ENCODE measurements around the gene KIDINS220.

KIDINS220 gene

GRCh38 chr2:8722986-8723385 lies 114.4 kb downstream of the KIDINS220 start:
- Histone ChIP-seq H3K36me3 (ENCODE audit: control insufficient read depth, insufficient read depth, low read length) (no peaks in the 10 kb centered on the region), H3K4me1 (ENCODE audit: control insufficient read depth, insufficient read depth, low read length) (no peaks in the 10 kb centered on the region), H3K27me3 (ENCODE audit: control insufficient read depth, insufficient read depth, low read length) (no peaks in the 10 kb centered on the region), H3K27ac (ENCODE audit: low read length) (no peak overlapping the region), H3K4me3 (ENCODE audit: low read length) (no peak overlapping the region), H3K9me3 (ENCODE audit: control insufficient read depth, insufficient read depth, low read length) (no peaks in the 10 kb centered on the region)
- no CpG with 5 or more reads among the region's 10 CpGs for WGBS (ENCODE audit: insufficient coverage, insufficient read length)
- no peak for DNase-seq (ENCODE audit: low read depth, low spot score)

- no CpG with 5 or more reads among the region's 3 CpGs for WGBS (ENCODE audit: insufficient coverage, insufficient read length)
- Histone ChIP-seq H3K36me3 (ENCODE audit: control insufficient read depth, insufficient read depth, low read length) (no peaks in the 10 kb centered on the region), H3K9me3 (ENCODE audit: control insufficient read depth, insufficient read depth, low read length) (no peaks in the 10 kb centered on the region), H3K27me3 (ENCODE audit: control insufficient read depth, insufficient read depth, low read length) (no peaks in the 10 kb centered on the region), H3K27ac (ENCODE audit: low read length) (no peak overlapping the region), H3K4me3 (ENCODE audit: low read length) (no peak overlapping the region), H3K4me1 (ENCODE audit: control insufficient read depth, insufficient read depth, low read length) (no peaks in the 10 kb centered on the region)
- DNase-seq (ENCODE audit: low read depth, low spot score) = no peak
Observed at GRCh38 chr2:8721410-8721809, 116.0 kb downstream of the KIDINS220 start.

- no peak overlapping the region for H3K27ac ChIP-seq (ENCODE audit: low read length)
- DNase-seq (ENCODE audit: low read depth, low spot score) = no peak
- H3K36me3 ChIP-seq (ENCODE audit: control insufficient read depth, insufficient read depth, low read length) = no peaks in the 10 kb centered on the region
- no CpG with 5 or more reads among the region's 3 CpGs for WGBS (ENCODE audit: insufficient coverage, insufficient read length)
- no peaks in the 10 kb centered on the region for H3K4me1 ChIP-seq (ENCODE audit: control insufficient read depth, insufficient read depth, low read length)
- no peaks in the 10 kb centered on the region for H3K27me3 ChIP-seq (ENCODE audit: control insufficient read depth, insufficient read depth, low read length)
- H3K4me3 ChIP-seq (ENCODE audit: low read length) = no peak overlapping the region
- no peaks in the 10 kb centered on the region for H3K9me3 ChIP-seq (ENCODE audit: control insufficient read depth, insufficient read depth, low read length)
Observed at GRCh38 chr2:8720741-8721140, 116.7 kb downstream of the KIDINS220 start.

GRCh38 chr2:8719528-8719927 lies 117.9 kb downstream of the KIDINS220 start:
- Histone ChIP-seq H3K27ac (ENCODE audit: low read length) (no peak overlapping the region), H3K4me1 (ENCODE audit: control insufficient read depth, insufficient read depth, low read length) (no peaks in the 10 kb centered on the region), H3K27me3 (ENCODE audit: control insufficient read depth, insufficient read depth, low read length) (no peaks in the 10 kb centered on the region), H3K4me3 (ENCODE audit: low read length) (no peak overlapping the region), H3K9me3 (ENCODE audit: control insufficient read depth, insufficient read depth, low read length) (no peaks in the 10 kb centered on the region), H3K36me3 (ENCODE audit: control insufficient read depth, insufficient read depth, low read length) (no peaks in the 10 kb centered on the region)
- WGBS (ENCODE audit: insufficient coverage, insufficient read length) = no CpG with 5 or more reads among the region's 3 CpGs
- no peak for DNase-seq (ENCODE audit: low read depth, low spot score)

GRCh38 chr2:8714971-8715370 lies 122.4 kb downstream of the KIDINS220 start:
- Histone ChIP-seq H3K36me3 (ENCODE audit: control insufficient read depth, insufficient read depth, low read length) (no peaks in the 10 kb centered on the region), H3K4me3 (ENCODE audit: low read length) (no peak overlapping the region), H3K9me3 (ENCODE audit: control insufficient read depth, insufficient read depth, low read length) (no peaks in the 10 kb centered on the region), H3K27me3 (ENCODE audit: control insufficient read depth, insufficient read depth, low read length) (no peaks in the 10 kb centered on the region), H3K4me1 (ENCODE audit: control insufficient read depth, insufficient read depth, low read length) (no peaks in the 10 kb centered on the region), H3K27ac (ENCODE audit: low read length) (no peak overlapping the region)
- no CpG with 5 or more reads among the region's 5 CpGs for WGBS (ENCODE audit: insufficient coverage, insufficient read length)
- no peak for DNase-seq (ENCODE audit: low read depth, low spot score)

- Histone ChIP-seq H3K4me1 (ENCODE audit: control insufficient read depth, insufficient read depth, low read length) (no peaks in the 10 kb centered on the region), H3K4me3 (ENCODE audit: low read length) (no peak overlapping the region), H3K27ac (ENCODE audit: low read length) (no peak overlapping the region), H3K9me3 (ENCODE audit: control insufficient read depth, insufficient read depth, low read length) (no peaks in the 10 kb centered on the region), H3K36me3 (ENCODE audit: control insufficient read depth, insufficient read depth, low read length) (no peaks in the 10 kb centered on the region), H3K27me3 (ENCODE audit: control insufficient read depth, insufficient read depth, low read length) (no peaks in the 10 kb centered on the region)
- DNase-seq (ENCODE audit: low read depth, low spot score) = no peak
- no CpG with 5 or more reads among the region's 7 CpGs for WGBS (ENCODE audit: insufficient coverage, insufficient read length)
Observed at GRCh38 chr2:8714283-8714682, 123.1 kb downstream of the KIDINS220 start.

GRCh38 chr2:8710951-8711350 lies 126.5 kb downstream of the KIDINS220 start:
- no CpG with 5 or more reads among the region's 3 CpGs for WGBS (ENCODE audit: insufficient coverage, insufficient read length)
- H3K36me3 ChIP-seq (ENCODE audit: control insufficient read depth, insufficient read depth, low read length) = no peaks in the 10 kb centered on the region
- H3K27me3 ChIP-seq (ENCODE audit: control insufficient read depth, insufficient read depth, low read length) = no peaks in the 10 kb centered on the region
- no peaks in the 10 kb centered on the region for H3K4me1 ChIP-seq (ENCODE audit: control insufficient read depth, insufficient read depth, low read length)
- no peak overlapping the region for H3K4me3 ChIP-seq (ENCODE audit: low read length)
- DNase-seq (ENCODE audit: low read depth, low spot score) = no peak
- no peaks in the 10 kb centered on the region for H3K9me3 ChIP-seq (ENCODE audit: control insufficient read depth, insufficient read depth, low read length)
- no peak overlapping the region for H3K27ac ChIP-seq (ENCODE audit: low read length)

- H3K4me3 ChIP-seq (ENCODE audit: low read length) = no peak overlapping the region
- DNase-seq (ENCODE audit: low read depth, low spot score) = no peak
- H3K27ac ChIP-seq (ENCODE audit: low read length) = no peak overlapping the region
- H3K27me3 ChIP-seq (ENCODE audit: control insufficient read depth, insufficient read depth, low read length) = no peaks in the 10 kb centered on the region
- no peaks in the 10 kb centered on the region for H3K4me1 ChIP-seq (ENCODE audit: control insufficient read depth, insufficient read depth, low read length)
- no CpG with 5 or more reads among the region's 14 CpGs for WGBS (ENCODE audit: insufficient coverage, insufficient read length)
- H3K36me3 ChIP-seq (ENCODE audit: control insufficient read depth, insufficient read depth, low read length) = no peaks in the 10 kb centered on the region
- H3K9me3 ChIP-seq (ENCODE audit: control insufficient read depth, insufficient read depth, low read length) = no peaks in the 10 kb centered on the region
Observed at GRCh38 chr2:8709611-8710010, 127.8 kb downstream of the KIDINS220 start.

GRCh38 chr2:8704906-8705305 lies 132.5 kb downstream of the KIDINS220 start:
- Histone ChIP-seq H3K27me3 (ENCODE audit: control insufficient read depth, insufficient read depth, low read length) (no peaks in the 10 kb centered on the region), H3K4me3 (ENCODE audit: low read length) (no peak overlapping the region), H3K9me3 (ENCODE audit: control insufficient read depth, insufficient read depth, low read length) (no peaks in the 10 kb centered on the region), H3K4me1 (ENCODE audit: control insufficient read depth, insufficient read depth, low read length) (no peaks in the 10 kb centered on the region), H3K36me3 (ENCODE audit: control insufficient read depth, insufficient read depth, low read length) (no peaks in the 10 kb centered on the region), H3K27ac (ENCODE audit: low read length) (no peak overlapping the region)
- no CpG with 5 or more reads among the region's 3 CpGs for WGBS (ENCODE audit: insufficient coverage, insufficient read length)
- no peak for DNase-seq (ENCODE audit: low read depth, low spot score)

GRCh38 chr2:8701681-8702379 lies 135.6 kb downstream of the KIDINS220 start:
- Histone ChIP-seq H3K4me3 (ENCODE audit: low read length) (no peak overlapping the region), H3K27me3 (ENCODE audit: control insufficient read depth, insufficient read depth, low read length) (no peaks in the 10 kb centered on the region), H3K27ac (ENCODE audit: low read length) (no peak overlapping the region), H3K4me1 (ENCODE audit: control insufficient read depth, insufficient read depth, low read length) (no peaks in the 10 kb centered on the region), H3K36me3 (ENCODE audit: control insufficient read depth, insufficient read depth, low read length) (no peaks in the 10 kb centered on the region), H3K9me3 (ENCODE audit: control insufficient read depth, insufficient read depth, low read length) (no peaks in the 10 kb centered on the region)
- no peak for DNase-seq (ENCODE audit: low read depth, low spot score)
- no CpG with 5 or more reads among the region's 16 CpGs for WGBS (ENCODE audit: insufficient coverage, insufficient read length)

GRCh38 chr2:8699839-8700238 lies 137.6 kb downstream of the KIDINS220 start:
- H3K9me3 ChIP-seq (ENCODE audit: control insufficient read depth, insufficient read depth, low read length) = no peaks in the 10 kb centered on the region
- H3K4me1 ChIP-seq (ENCODE audit: control insufficient read depth, insufficient read depth, low read length) = no peaks in the 10 kb centered on the region
- no CpG with 5 or more reads among the region's 7 CpGs for WGBS (ENCODE audit: insufficient coverage, insufficient read length)
- H3K27me3 ChIP-seq (ENCODE audit: control insufficient read depth, insufficient read depth, low read length) = no peaks in the 10 kb centered on the region
- no peak for DNase-seq (ENCODE audit: low read depth, low spot score)
- H3K4me3 ChIP-seq (ENCODE audit: low read length) = no peak overlapping the region
- H3K36me3 ChIP-seq (ENCODE audit: control insufficient read depth, insufficient read depth, low read length) = no peaks in the 10 kb centered on the region
- no peak overlapping the region for H3K27ac ChIP-seq (ENCODE audit: low read length)

Data from iPS DF 6.9 (cell line).